ENCODE measurements around the gene MAP3K5.

The MAP3K5 gene

GRCh38 chr6:136738692-136739057, 53.6 kb downstream of the MAP3K5 start:
- no peaks in the 10 kb centered on the region for H3K36me3 ChIP-seq (ENCODE audit: insufficient read depth, low read length)
- no peak overlapping the region for H3K9ac ChIP-seq (ENCODE audit: low read depth, low read length)
- H3K4me1 ChIP-seq (ENCODE audit: insufficient read depth, low read length) = no peaks in the 10 kb centered on the region
- no peaks in the 10 kb centered on the region for H3K9me3 ChIP-seq (ENCODE audit: control insufficient read depth, insufficient read depth, low read length)

GRCh38 chr6:136737871-136738691, 54.2 kb downstream of the MAP3K5 start:
- H3K36me3 ChIP-seq (ENCODE audit: insufficient read depth, low read length) = no peaks in the 10 kb centered on the region
- H3K9ac ChIP-seq (ENCODE audit: low read depth, low read length) = no peak overlapping the region
- no peaks in the 10 kb centered on the region for H3K4me1 ChIP-seq (ENCODE audit: insufficient read depth, low read length)
- H3K9me3 ChIP-seq (ENCODE audit: control insufficient read depth, insufficient read depth, low read length) = no peaks in the 10 kb centered on the region

- Histone ChIP-seq H3K36me3 (ENCODE audit: insufficient read depth, low read length) (no peaks in the 10 kb centered on the region), H3K4me1 (ENCODE audit: insufficient read depth, low read length) (no peaks in the 10 kb centered on the region), H3K9ac (ENCODE audit: low read depth, low read length) (no peak overlapping the region), H3K9me3 (ENCODE audit: control insufficient read depth, insufficient read depth, low read length) (no peaks in the 10 kb centered on the region)
Observed at GRCh38 chr6:136737374-136737844, 54.9 kb downstream of the MAP3K5 start.

- H3K4me1 ChIP-seq (ENCODE audit: insufficient read depth, low read length) = no peaks in the 10 kb centered on the region
- no peak overlapping the region for H3K9ac ChIP-seq (ENCODE audit: low read depth, low read length)
- H3K36me3 ChIP-seq (ENCODE audit: insufficient read depth, low read length) = no peaks in the 10 kb centered on the region
- H3K9me3 ChIP-seq (ENCODE audit: control insufficient read depth, insufficient read depth, low read length) = no peaks in the 10 kb centered on the region
Observed at GRCh38 chr6:136736281-136736960, 55.9 kb downstream of the MAP3K5 start.

- Histone ChIP-seq H3K4me1 (ENCODE audit: insufficient read depth, low read length) (no peaks in the 10 kb centered on the region), H3K9me3 (ENCODE audit: control insufficient read depth, insufficient read depth, low read length) (no peaks in the 10 kb centered on the region), H3K36me3 (ENCODE audit: insufficient read depth, low read length) (no peaks in the 10 kb centered on the region), H3K9ac (ENCODE audit: low read depth, low read length) (no peak overlapping the region)
Observed at GRCh38 chr6:136734977-136735376, 57.3 kb downstream of the MAP3K5 start.

- H3K36me3 ChIP-seq (ENCODE audit: insufficient read depth, low read length) = no peaks in the 10 kb centered on the region
- no peaks in the 10 kb centered on the region for H3K9me3 ChIP-seq (ENCODE audit: control insufficient read depth, insufficient read depth, low read length)
- H3K4me1 ChIP-seq (ENCODE audit: insufficient read depth, low read length) = no peaks in the 10 kb centered on the region
- no peak overlapping the region for H3K9ac ChIP-seq (ENCODE audit: low read depth, low read length)
Observed at GRCh38 chr6:136732889-136733288, 59.4 kb downstream of the MAP3K5 start.

- Histone ChIP-seq H3K9me3 (ENCODE audit: control insufficient read depth, insufficient read depth, low read length) (no peaks in the 10 kb centered on the region), H3K36me3 (ENCODE audit: insufficient read depth, low read length) (no peaks in the 10 kb centered on the region), H3K4me1 (ENCODE audit: insufficient read depth, low read length) (no peaks in the 10 kb centered on the region), H3K9ac (ENCODE audit: low read depth, low read length) (no peak overlapping the region)
Observed at GRCh38 chr6:136729832-136730231, 62.4 kb downstream of the MAP3K5 start.

- Histone ChIP-seq H3K36me3 (ENCODE audit: insufficient read depth, low read length) (no peaks in the 10 kb centered on the region), H3K9me3 (ENCODE audit: control insufficient read depth, insufficient read depth, low read length) (no peaks in the 10 kb centered on the region), H3K9ac (ENCODE audit: low read depth, low read length) (no peak overlapping the region), H3K4me1 (ENCODE audit: insufficient read depth, low read length) (no peaks in the 10 kb centered on the region)
Observed at GRCh38 chr6:136728976-136729515, 63.2 kb downstream of the MAP3K5 start.

GRCh38 chr6:136728033-136728939, 64.0 kb downstream of the MAP3K5 start:
- Histone ChIP-seq H3K9ac (ENCODE audit: low read depth, low read length) (no peak overlapping the region), H3K4me1 (ENCODE audit: insufficient read depth, low read length) (no peaks in the 10 kb centered on the region), H3K9me3 (ENCODE audit: control insufficient read depth, insufficient read depth, low read length) (no peaks in the 10 kb centered on the region), H3K36me3 (ENCODE audit: insufficient read depth, low read length) (no peaks in the 10 kb centered on the region)

- Histone ChIP-seq H3K9me3 (ENCODE audit: control insufficient read depth, insufficient read depth, low read length) (no peaks in the 10 kb centered on the region), H3K36me3 (ENCODE audit: insufficient read depth, low read length) (no peaks in the 10 kb centered on the region), H3K9ac (ENCODE audit: low read depth, low read length) (no peak overlapping the region), H3K4me1 (ENCODE audit: insufficient read depth, low read length) (no peaks in the 10 kb centered on the region)
Observed at GRCh38 chr6:136726837-136727557, 65.3 kb downstream of the MAP3K5 start.

GRCh38 chr6:136725124-136725523, 67.2 kb downstream of the MAP3K5 start:
- Histone ChIP-seq H3K36me3 (ENCODE audit: insufficient read depth, low read length) (no peaks in the 10 kb centered on the region), H3K9me3 (ENCODE audit: control insufficient read depth, insufficient read depth, low read length) (no peaks in the 10 kb centered on the region), H3K9ac (ENCODE audit: low read depth, low read length) (no peak overlapping the region), H3K4me1 (ENCODE audit: insufficient read depth, low read length) (0 out of 2 replicates have a peak, but pooled peaks cover 3% of the 10 kb centered on the region)

- Histone ChIP-seq H3K4me1 (ENCODE audit: insufficient read depth, low read length) (peaks cover 13% of the 10 kb centered on the region), H3K36me3 (ENCODE audit: insufficient read depth, low read length) (no peaks in the 10 kb centered on the region), H3K9ac (ENCODE audit: low read depth, low read length) (no peak overlapping the region), H3K9me3 (ENCODE audit: control insufficient read depth, insufficient read depth, low read length) (no peaks in the 10 kb centered on the region)
Observed at GRCh38 chr6:136723780-136724179, 68.5 kb downstream of the MAP3K5 start.

GRCh38 chr6:136721467-136721866, 70.8 kb downstream of the MAP3K5 start:
- H3K36me3 ChIP-seq (ENCODE audit: insufficient read depth, low read length) = no peaks in the 10 kb centered on the region
- no peaks in the 10 kb centered on the region for H3K9me3 ChIP-seq (ENCODE audit: control insufficient read depth, insufficient read depth, low read length)
- H3K4me1 ChIP-seq (ENCODE audit: insufficient read depth, low read length) = peaks cover 13% of the 10 kb centered on the region
- no peak overlapping the region for H3K9ac ChIP-seq (ENCODE audit: low read depth, low read length)
